Neural progenitor cell (in vitro differentiated cells): Measurements from ENCODE around the gene SMOC2. TPM values are rescaled to one million over a fixed set of nuclear protein-coding genes. Genes with fewer than 3 reads are reported as not detected.
A peak's percentile ranks its signal among the peaks of the same experiment; 100 is the strongest.

ENCODE experiments used
- DNase-seq: peaks from one replicate; pipeline ENCODE4 v3.0.0-alpha.2; 2016; ENCODE audit warnings: low spot score
- H2AFZ ChIP-seq: fragments of 200-600 bp; sonication (generic); replicated peaks from 2 replicates; pipeline ENCODE4 v1.6.1; 2016; ENCODE audit warnings: antibody characterized with exemption
- H3F3A ChIP-seq: fragments of 200-600 bp; sonication (generic); 2 replicates; pipeline ENCODE4 v1.6.1; 2016; ENCODE audit warnings: antibody characterized with exemption, low read depth
- H3K27ac ChIP-seq: fragments of 200-600 bp; sonication (generic); 2 replicates; pipeline ENCODE4 v1.5.1; 2016; ENCODE audit warnings: mild to moderate bottlenecking
- H3K27me3 ChIP-seq: fragments of 200-600 bp; sonication (generic); 2 replicates; pipeline ENCODE4 v1.6.1; 2016; ENCODE audit warnings: mild to moderate bottlenecking, moderate library complexity
- H3K36me3 ChIP-seq: fragments of 200-600 bp; sonication (generic); 2 replicates; pipeline ENCODE4 v1.5.1; 2016
- H3K4me1 ChIP-seq: fragments of 200-600 bp; sonication (generic); 2 replicates; pipeline ENCODE4 v1.6.1; 2016; ENCODE audit warnings: mixed run types
- H3K4me2 ChIP-seq: fragments of 200-600 bp; sonication (generic); 2 replicates; pipeline ENCODE4 v1.6.1; 2016
- H3K4me3 ChIP-seq: fragments of 200-600 bp; sonication (generic); 2 replicates; pipeline ENCODE4 v1.5.1; 2016
- H3K79me2 ChIP-seq: fragments of 200-600 bp; sonication (generic); 2 replicates; pipeline ENCODE4 v1.6.1; 2016; ENCODE audit warnings: low read depth
- H3K9ac ChIP-seq: fragments of 200-600 bp; sonication (generic); 2 replicates; pipeline ENCODE4 v1.6.1; 2016
- H3K9me3 ChIP-seq: fragments of 200-600 bp; sonication (generic); 2 replicates; pipeline ENCODE4 v1.5.1; 2016; ENCODE audit warnings: low read depth
- H4K20me1 ChIP-seq: fragments of 200-600 bp; sonication (generic); 2 replicates; pipeline ENCODE4 v1.6.1; 2016; ENCODE audit warnings: low read depth
- H3K27ac Mint-ChIP-seq: 3 replicates; pipeline ENCODE4 v1.8.0; 2021; ENCODE audit warnings: mixed read lengths
- H3K27me3 Mint-ChIP-seq: 2 replicates; pipeline ENCODE4 v1.8.0; 2022; ENCODE audit warnings: low read depth, mild to moderate bottlenecking, inconsistent platforms, moderate library complexity, mixed read lengths; ENCODE audit not compliant: insufficient read depth
- H3K36me3 Mint-ChIP-seq: 3 replicates; pipeline ENCODE4 v1.8.0; 2021; ENCODE audit warnings: mixed read lengths
- H3K4me1 Mint-ChIP-seq: 3 replicates; pipeline ENCODE4 v1.8.0; 2021; ENCODE audit warnings: mixed read lengths
- H3K4me3 Mint-ChIP-seq: 3 replicates; pipeline ENCODE4 v1.8.0; 2021; ENCODE audit warnings: mild to moderate bottlenecking, moderate library complexity, mixed read lengths
- H3K9me3 Mint-ChIP-seq: 3 replicates; pipeline ENCODE4 v1.8.0; 2020; ENCODE audit warnings: mixed read lengths
- CTCF ChIP-seq: fragments of 200-600 bp; sonication (generic); IDR thresholded peaks from 2 replicates; pipeline ENCODE4 v1.5.1; 2017; ENCODE audit warnings: antibody characterized with exemption, mild to moderate bottlenecking
- EZH2 ChIP-seq: fragments of 200-600 bp; sonication (generic); IDR thresholded peaks from 2 replicates; pipeline ENCODE4 v1.6.1; 2017; ENCODE audit warnings: antibody characterized with exemption, mild to moderate bottlenecking, moderate library complexity
- EZH2phosphoT487 ChIP-seq: fragments of 200-600 bp; sonication (generic); IDR thresholded peaks from 2 replicates; pipeline ENCODE4 v1.6.1; 2017; ENCODE audit warnings: antibody characterized with exemption
- total RNA-seq: library from RNA; depleted of rRNA; stranded (reverse); fragments of >200 nt; gene quantifications from 2 replicates; pipeline ENCODE4 v1.2.3, GENCODE V29; 2015; ENCODE audit warnings: low replicate concordance

Gene SMOC2
- total RNA-seq, 1 donor from 2014 or later: 0.75 TPM

DNA sequence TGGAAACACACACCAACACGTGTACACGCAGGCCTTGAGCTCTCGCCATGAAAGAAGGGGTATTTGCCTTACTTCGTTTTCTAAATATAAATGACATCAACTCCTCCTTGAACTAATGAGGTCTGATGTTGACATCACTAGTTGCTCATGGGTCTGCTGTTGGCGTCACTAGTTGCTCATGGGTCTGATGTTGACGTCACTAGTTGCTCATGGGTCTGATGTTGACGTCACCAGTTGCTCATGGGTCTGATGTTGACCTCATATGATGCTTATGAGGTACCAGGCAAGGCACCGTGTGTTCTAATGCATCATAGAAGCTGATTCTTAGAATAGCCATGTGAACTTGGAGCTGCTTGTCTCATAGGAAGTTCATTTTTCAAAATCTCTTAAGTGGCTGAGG, 116.5 kb downstream of the SMOC2 start:
- Mint-ChIP-seq H3K27ac (no peak overlapping the region), H3K4me3 (no peak overlapping the region), H3K36me3 (no peaks in the 10 kb centered on the region), H3K9me3 (peaks cover 7% of the 10 kb centered on the region), H3K4me1 (peaks cover 6% of the 10 kb centered on the region), H3K27me3 (peaks cover 10% of the 10 kb centered on the region)
- Histone ChIP-seq H3K27me3 (peaks cover 3% of the 10 kb centered on the region), H3K27ac (no peak overlapping the region), H3K79me2 (no peaks in the 10 kb centered on the region), H3K9me3 (no peaks in the 10 kb centered on the region), H4K20me1 (no peaks in the 10 kb centered on the region), H3K4me1 (no peaks in the 10 kb centered on the region), H2AFZ (no peak overlapping the region), H3K4me3 (no peak overlapping the region), H3K9ac (no peak overlapping the region), H3F3A (no peaks in the 10 kb centered on the region), H3K36me3 (no peaks in the 10 kb centered on the region), H3K4me2 (no peak overlapping the region)
- TF ChIP-seq EZH2: no peak
- no peak for TF ChIP-seq CTCF
- TF ChIP-seq EZH2phosphoT487: no peak
- DNase-seq: no peak

DNA sequence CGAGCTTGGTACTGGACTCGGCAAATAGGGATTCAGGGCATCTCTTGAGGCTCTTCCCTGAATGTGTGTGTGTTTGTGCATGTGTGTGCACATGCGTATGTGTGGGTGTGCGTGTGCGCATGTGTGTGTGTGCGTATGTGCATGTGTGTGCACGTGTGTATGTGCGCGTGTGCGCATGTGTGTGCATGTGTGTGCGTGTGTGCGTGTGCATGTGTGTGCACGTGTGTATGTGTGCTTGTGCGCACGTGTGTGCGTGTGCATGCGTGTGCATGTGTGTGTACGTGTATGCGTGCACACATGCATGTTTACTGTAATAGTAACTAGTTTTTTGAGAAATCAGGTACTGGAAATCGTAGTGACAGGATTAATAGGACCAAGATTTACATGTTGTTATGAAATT, 117.7 kb downstream of the SMOC2 start:
- TF ChIP-seq EZH2phosphoT487: no peak
- no peak for TF ChIP-seq CTCF
- TF ChIP-seq EZH2: no peak
- no peak for DNase-seq
- Mint-ChIP-seq H3K27me3 (peaks cover 10% of the 10 kb centered on the region), H3K36me3 (no peaks in the 10 kb centered on the region), H3K27ac (peak overlapping the region; percentile 40), H3K4me3 (no peak overlapping the region), H3K9me3 (peaks cover 7% of the 10 kb centered on the region), H3K4me1 (peaks cover 10% of the 10 kb centered on the region)
- Histone ChIP-seq H3K36me3 (no peaks in the 10 kb centered on the region), H3K4me2 (no peak overlapping the region), H3K4me3 (no peak overlapping the region), H3K4me1 (no peaks in the 10 kb centered on the region), H2AFZ (no peak overlapping the region), H4K20me1 (no peaks in the 10 kb centered on the region), H3K9ac (no peak overlapping the region), H3K79me2 (no peaks in the 10 kb centered on the region), H3K27ac (no peak overlapping the region), H3K9me3 (no peaks in the 10 kb centered on the region), H3F3A (no peaks in the 10 kb centered on the region), H3K27me3 (peaks cover 3% of the 10 kb centered on the region)

DNA sequence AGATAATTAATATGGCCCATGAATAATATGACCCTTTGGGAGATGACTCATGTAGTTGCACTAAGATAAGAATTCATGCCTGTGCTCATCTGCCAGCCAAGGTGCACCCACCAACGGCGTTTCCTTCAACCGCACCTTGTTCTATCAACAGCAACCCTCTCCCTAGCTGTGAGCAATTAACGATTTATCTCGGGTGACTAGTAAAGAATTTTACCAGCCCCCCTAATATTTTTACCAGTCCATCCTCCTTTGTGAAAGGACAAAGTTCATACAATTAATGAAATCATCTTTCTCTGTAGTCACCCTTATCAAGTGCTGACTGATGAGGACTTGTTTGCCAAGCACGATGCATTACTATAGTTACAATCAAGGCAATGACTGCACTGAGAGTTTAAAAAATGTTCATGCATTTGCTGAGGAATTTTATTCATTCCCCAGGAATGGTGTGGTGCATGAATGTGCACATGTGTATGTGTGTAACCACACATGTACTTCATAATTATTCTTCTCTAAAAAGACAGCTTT, 118.7 kb downstream of the SMOC2 start:
- TF ChIP-seq EZH2: no peak
- TF ChIP-seq EZH2phosphoT487: no peak
- no peak for TF ChIP-seq CTCF
- no peak overlapping the region for H3K4me3 Mint-ChIP-seq
- peaks cover 7% of the 10 kb centered on the region for H3K9me3 Mint-ChIP-seq
- Histone ChIP-seq H4K20me1 (no peaks in the 10 kb centered on the region), H3K36me3 (no peaks in the 10 kb centered on the region), H3K27ac (no peak overlapping the region), H3K79me2 (no peaks in the 10 kb centered on the region), H3K9me3 (no peaks in the 10 kb centered on the region), H3K9ac (no peak overlapping the region), H3K4me3 (no peak overlapping the region), H3K27me3 (peaks cover 3% of the 10 kb centered on the region), H3K4me2 (no peak overlapping the region), H3K4me1 (no peaks in the 10 kb centered on the region), H2AFZ (no peak overlapping the region), H3F3A (no peaks in the 10 kb centered on the region)
- H3K27me3 Mint-ChIP-seq: peaks cover 10% of the 10 kb centered on the region
- H3K27ac Mint-ChIP-seq: no peak overlapping the region
- peaks cover 10% of the 10 kb centered on the region for H3K4me1 Mint-ChIP-seq
- no peaks in the 10 kb centered on the region for H3K36me3 Mint-ChIP-seq
- DNase-seq: no peak
